Neural progenitor cell (in vitro differentiated cells): ENCODE data around the gene SLC11A1. TPM values are rescaled to one million over a fixed set of nuclear protein-coding genes. Genes with fewer than 3 reads are reported as not detected.

Experiments
- DNase-seq: peaks from one replicate; pipeline ENCODE4 v3.0.0-alpha.2; 2016; ENCODE audit warnings: low spot score
- H2AFZ ChIP-seq: fragments of 200-600 bp; sonication (generic); replicated peaks from 2 replicates; pipeline ENCODE4 v1.6.1; 2016; ENCODE audit warnings: antibody characterized with exemption
- H3F3A ChIP-seq: fragments of 200-600 bp; sonication (generic); 2 replicates; pipeline ENCODE4 v1.6.1; 2016; ENCODE audit warnings: antibody characterized with exemption, low read depth
- H3K27ac ChIP-seq: fragments of 200-600 bp; sonication (generic); 2 replicates; pipeline ENCODE4 v1.5.1; 2016; ENCODE audit warnings: mild to moderate bottlenecking
- H3K27me3 ChIP-seq: fragments of 200-600 bp; sonication (generic); 2 replicates; pipeline ENCODE4 v1.6.1; 2016; ENCODE audit warnings: mild to moderate bottlenecking, moderate library complexity
- H3K36me3 ChIP-seq: fragments of 200-600 bp; sonication (generic); 2 replicates; pipeline ENCODE4 v1.5.1; 2016
- H3K4me1 ChIP-seq: fragments of 200-600 bp; sonication (generic); 2 replicates; pipeline ENCODE4 v1.6.1; 2016; ENCODE audit warnings: mixed run types
- H3K4me2 ChIP-seq: fragments of 200-600 bp; sonication (generic); 2 replicates; pipeline ENCODE4 v1.6.1; 2016
- H3K4me3 ChIP-seq: fragments of 200-600 bp; sonication (generic); 2 replicates; pipeline ENCODE4 v1.5.1; 2016
- H3K79me2 ChIP-seq: fragments of 200-600 bp; sonication (generic); 2 replicates; pipeline ENCODE4 v1.6.1; 2016; ENCODE audit warnings: low read depth
- H3K9ac ChIP-seq: fragments of 200-600 bp; sonication (generic); 2 replicates; pipeline ENCODE4 v1.6.1; 2016
- H3K9me3 ChIP-seq: fragments of 200-600 bp; sonication (generic); 2 replicates; pipeline ENCODE4 v1.5.1; 2016; ENCODE audit warnings: low read depth
- H4K20me1 ChIP-seq: fragments of 200-600 bp; sonication (generic); 2 replicates; pipeline ENCODE4 v1.6.1; 2016; ENCODE audit warnings: low read depth
- H3K27ac Mint-ChIP-seq: 3 replicates; pipeline ENCODE4 v1.8.0; 2021; ENCODE audit warnings: mixed read lengths
- H3K27me3 Mint-ChIP-seq: 2 replicates; pipeline ENCODE4 v1.8.0; 2022; ENCODE audit warnings: low read depth, mild to moderate bottlenecking, inconsistent platforms, moderate library complexity, mixed read lengths; ENCODE audit not compliant: insufficient read depth
- H3K36me3 Mint-ChIP-seq: 3 replicates; pipeline ENCODE4 v1.8.0; 2021; ENCODE audit warnings: mixed read lengths
- H3K4me1 Mint-ChIP-seq: 3 replicates; pipeline ENCODE4 v1.8.0; 2021; ENCODE audit warnings: mixed read lengths
- H3K4me3 Mint-ChIP-seq: 3 replicates; pipeline ENCODE4 v1.8.0; 2021; ENCODE audit warnings: mild to moderate bottlenecking, moderate library complexity, mixed read lengths
- H3K9me3 Mint-ChIP-seq: 3 replicates; pipeline ENCODE4 v1.8.0; 2020; ENCODE audit warnings: mixed read lengths
- EZH2 ChIP-seq: fragments of 200-600 bp; sonication (generic); IDR thresholded peaks from 2 replicates; pipeline ENCODE4 v1.6.1; 2017; ENCODE audit warnings: antibody characterized with exemption, mild to moderate bottlenecking, moderate library complexity
- EZH2phosphoT487 ChIP-seq: fragments of 200-600 bp; sonication (generic); IDR thresholded peaks from 2 replicates; pipeline ENCODE4 v1.6.1; 2017; ENCODE audit warnings: antibody characterized with exemption
- total RNA-seq: library from RNA; depleted of rRNA; stranded (reverse); fragments of >200 nt; gene quantifications from 2 replicates; pipeline ENCODE4 v1.2.3, GENCODE V29; 2015; ENCODE audit warnings: low replicate concordance
- TF ChIP-seq, protein P1 (sequence below): fragments of 200-600 bp; sonication (generic); IDR thresholded peaks from 2 replicates; pipeline ENCODE4 v1.5.1; 2017; ENCODE audit warnings: antibody characterized with exemption, mild to moderate bottlenecking

SLC11A1 gene
- total RNA-seq, 1 donor from 2014 or later, result not detected

DNA sequence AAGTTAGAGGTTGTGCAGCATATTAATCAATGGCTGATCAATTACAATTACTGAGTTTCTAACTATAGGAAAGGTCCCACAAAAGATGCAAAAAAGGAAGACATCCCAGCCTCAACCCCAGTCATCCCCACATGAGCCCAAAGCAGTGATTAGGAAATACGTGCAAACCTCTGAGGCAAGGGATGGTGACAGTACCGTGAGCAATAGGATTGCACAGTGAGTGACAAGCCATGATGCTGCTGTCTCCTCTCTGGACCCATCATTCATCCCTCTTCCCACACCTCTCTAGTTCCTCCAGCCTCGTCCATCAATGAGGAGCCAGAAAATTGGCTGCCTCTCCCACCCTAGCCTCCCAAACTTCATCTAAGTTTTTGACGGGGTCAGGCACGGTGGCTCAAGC lies 4.0 kb upstream of the SLC11A1 start:
- no peaks in the 10 kb centered on the region for H3K9me3 Mint-ChIP-seq
- no peaks in the 10 kb centered on the region for H3K36me3 Mint-ChIP-seq
- H3K9me3 ChIP-seq, result no peaks in the 10 kb centered on the region
- no peak overlapping the region for H3K4me3 Mint-ChIP-seq
- no peaks in the 10 kb centered on the region for H3F3A ChIP-seq
- H3K27me3 ChIP-seq, result no peaks in the 10 kb centered on the region
- H3K4me2 ChIP-seq, result no peak overlapping the region
- no peak overlapping the region for H3K9ac ChIP-seq
- no peak for DNase-seq
- no peak overlapping the region for H2AFZ ChIP-seq
- no peaks in the 10 kb centered on the region for H3K36me3 ChIP-seq
- H4K20me1 ChIP-seq, result no peaks in the 10 kb centered on the region
- H3K4me3 ChIP-seq, result no peak overlapping the region
- H3K79me2 ChIP-seq, result no peaks in the 10 kb centered on the region
- H3K4me1 Mint-ChIP-seq, result no peaks in the 10 kb centered on the region
- H3K27ac ChIP-seq, result no peak overlapping the region
- no peaks in the 10 kb centered on the region for H3K4me1 ChIP-seq
- H3K27ac Mint-ChIP-seq, result no peak overlapping the region
- H3K27me3 Mint-ChIP-seq, result peaks cover 6% of the 10 kb centered on the region
- TF ChIP-seq EZH2phosphoT487 (no peak), EZH2 (no peak)
- TF ChIP-seq, protein P1, sequence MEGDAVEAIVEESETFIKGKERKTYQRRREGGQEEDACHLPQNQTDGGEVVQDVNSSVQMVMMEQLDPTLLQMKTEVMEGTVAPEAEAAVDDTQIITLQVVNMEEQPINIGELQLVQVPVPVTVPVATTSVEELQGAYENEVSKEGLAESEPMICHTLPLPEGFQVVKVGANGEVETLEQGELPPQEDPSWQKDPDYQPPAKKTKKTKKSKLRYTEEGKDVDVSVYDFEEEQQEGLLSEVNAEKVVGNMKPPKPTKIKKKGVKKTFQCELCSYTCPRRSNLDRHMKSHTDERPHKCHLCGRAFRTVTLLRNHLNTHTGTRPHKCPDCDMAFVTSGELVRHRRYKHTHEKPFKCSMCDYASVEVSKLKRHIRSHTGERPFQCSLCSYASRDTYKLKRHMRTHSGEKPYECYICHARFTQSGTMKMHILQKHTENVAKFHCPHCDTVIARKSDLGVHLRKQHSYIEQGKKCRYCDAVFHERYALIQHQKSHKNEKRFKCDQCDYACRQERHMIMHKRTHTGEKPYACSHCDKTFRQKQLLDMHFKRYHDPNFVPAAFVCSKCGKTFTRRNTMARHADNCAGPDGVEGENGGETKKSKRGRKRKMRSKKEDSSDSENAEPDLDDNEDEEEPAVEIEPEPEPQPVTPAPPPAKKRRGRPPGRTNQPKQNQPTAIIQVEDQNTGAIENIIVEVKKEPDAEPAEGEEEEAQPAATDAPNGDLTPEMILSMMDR, result no peak

DNA sequence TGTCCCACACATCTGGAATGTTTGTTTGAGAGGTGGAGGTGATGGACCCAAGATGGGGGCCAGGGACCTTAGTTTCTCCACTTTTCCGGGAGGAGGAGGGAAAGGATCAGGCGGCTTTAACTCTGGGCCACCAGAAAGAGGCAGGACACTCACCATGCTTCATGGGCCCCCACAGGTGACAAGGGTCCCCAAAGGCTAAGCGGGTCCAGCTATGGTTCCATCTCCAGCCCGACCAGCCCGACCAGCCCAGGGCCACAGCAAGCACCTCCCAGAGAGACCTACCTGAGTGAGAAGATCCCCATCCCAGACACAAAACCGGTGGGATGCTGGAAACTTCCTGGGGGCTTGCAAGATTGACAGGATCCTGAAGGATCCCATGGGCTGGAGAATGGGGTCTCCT lies 712 bp downstream of the SLC11A1 start:
- Histone ChIP-seq H3K27me3 (peaks cover 17% of the 10 kb centered on the region), H3K4me2 (no peak overlapping the region), H3F3A (peaks cover 16% of the 10 kb centered on the region), H3K27ac (no peak overlapping the region), H3K36me3 (no peaks in the 10 kb centered on the region), H2AFZ (no peak overlapping the region), H3K9me3 (no peaks in the 10 kb centered on the region), H3K4me3 (no peak overlapping the region), H3K4me1 (no peaks in the 10 kb centered on the region), H3K79me2 (no peaks in the 10 kb centered on the region), H4K20me1 (no peaks in the 10 kb centered on the region), H3K9ac (no peak overlapping the region)
- H3K9me3 Mint-ChIP-seq, result no peaks in the 10 kb centered on the region
- no peaks in the 10 kb centered on the region for H3K36me3 Mint-ChIP-seq
- H3K27ac Mint-ChIP-seq, result no peak overlapping the region
- DNase-seq, result no peak
- TF ChIP-seq EZH2 (no peak), EZH2phosphoT487 (no peak)
- TF ChIP-seq, protein P1, result no peak
- no peaks in the 10 kb centered on the region for H3K4me1 Mint-ChIP-seq
- H3K4me3 Mint-ChIP-seq, result no peak overlapping the region
- peaks cover 12% of the 10 kb centered on the region for H3K27me3 Mint-ChIP-seq

DNA sequence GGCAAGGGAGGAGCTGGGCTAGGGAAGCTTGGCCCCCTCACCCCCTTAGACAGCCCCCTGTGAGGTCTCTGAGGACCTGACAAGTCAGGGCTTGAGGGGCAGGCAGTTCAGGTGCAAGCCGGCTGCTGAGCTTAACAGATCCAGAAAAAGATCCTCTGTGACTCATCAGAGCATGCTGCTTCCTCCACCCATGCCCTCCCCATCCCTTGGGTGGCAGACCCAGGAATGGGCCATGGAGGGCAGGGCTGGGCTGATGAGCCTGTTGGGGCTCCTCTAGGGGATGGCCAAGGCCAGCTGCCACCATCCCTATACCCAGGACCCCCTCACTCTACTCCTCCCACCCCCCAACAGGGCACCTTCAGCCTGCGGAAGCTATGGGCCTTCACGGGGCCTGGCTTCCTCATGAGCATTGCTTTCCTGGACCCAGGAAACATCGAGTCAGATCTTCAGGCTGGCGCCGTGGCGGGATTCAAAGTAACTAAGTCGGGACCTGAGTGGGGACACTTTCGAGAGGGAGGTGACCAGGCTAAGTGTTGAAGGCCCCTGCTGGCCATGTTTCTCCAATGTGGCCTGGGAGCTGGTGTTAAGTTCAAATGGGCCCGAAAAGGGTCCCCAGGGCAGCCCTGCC lies 1.9 kb downstream of the SLC11A1 start:
- no peaks in the 10 kb centered on the region for H3K4me1 Mint-ChIP-seq

More for the DNA sequence above, 1.9 kb downstream of the SLC11A1 start:
- H3K4me2 ChIP-seq, result no peak overlapping the region
- H3K27me3 ChIP-seq, result peaks cover 28% of the 10 kb centered on the region
- no peaks in the 10 kb centered on the region for H3K79me2 ChIP-seq
- H3K9ac ChIP-seq, result no peak overlapping the region
- Mint-ChIP-seq H3K4me3 (no peak overlapping the region), H3K27ac (no peak overlapping the region), H3K27me3 (peaks cover 16% of the 10 kb centered on the region), H3K9me3 (no peaks in the 10 kb centered on the region), H3K36me3 (no peaks in the 10 kb centered on the region)
- no peak overlapping the region for H2AFZ ChIP-seq
- no peaks in the 10 kb centered on the region for H3K9me3 ChIP-seq
- DNase-seq, result no peak
- H3K36me3 ChIP-seq, result no peaks in the 10 kb centered on the region
- peaks cover 25% of the 10 kb centered on the region for H3F3A ChIP-seq
- H3K4me1 ChIP-seq, result no peaks in the 10 kb centered on the region
- H4K20me1 ChIP-seq, result no peaks in the 10 kb centered on the region
- H3K4me3 ChIP-seq, result no peak overlapping the region
- H3K27ac ChIP-seq, result no peak overlapping the region
- TF ChIP-seq EZH2 (no peak), EZH2phosphoT487 (no peak)
- TF ChIP-seq, protein P1, result no peak
